Measurements from ENCODE around the gene PROSER3.

DNA sequence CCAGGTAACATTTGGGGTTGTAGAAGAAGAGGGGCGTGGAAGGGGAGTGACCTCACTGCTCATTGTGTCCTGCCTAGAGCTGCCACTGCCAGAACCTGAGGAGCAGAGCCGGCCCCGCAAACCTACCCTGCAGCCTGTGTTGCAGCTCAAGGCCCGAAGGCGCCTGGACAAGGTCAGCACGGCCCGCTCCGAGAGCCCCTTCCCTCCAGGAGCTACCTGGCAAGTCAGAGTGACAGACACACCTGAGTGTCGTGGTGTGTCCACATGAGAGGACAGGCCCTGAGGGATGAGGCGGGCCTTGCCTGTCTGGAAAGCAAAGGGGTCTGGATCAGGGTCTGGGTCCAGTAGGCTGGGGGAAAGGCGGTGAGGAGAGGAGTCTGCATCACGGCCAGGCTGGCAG, 33.4 kb upstream of the PROSER3 start:
- TF ChIP-seq, protein P1, sequence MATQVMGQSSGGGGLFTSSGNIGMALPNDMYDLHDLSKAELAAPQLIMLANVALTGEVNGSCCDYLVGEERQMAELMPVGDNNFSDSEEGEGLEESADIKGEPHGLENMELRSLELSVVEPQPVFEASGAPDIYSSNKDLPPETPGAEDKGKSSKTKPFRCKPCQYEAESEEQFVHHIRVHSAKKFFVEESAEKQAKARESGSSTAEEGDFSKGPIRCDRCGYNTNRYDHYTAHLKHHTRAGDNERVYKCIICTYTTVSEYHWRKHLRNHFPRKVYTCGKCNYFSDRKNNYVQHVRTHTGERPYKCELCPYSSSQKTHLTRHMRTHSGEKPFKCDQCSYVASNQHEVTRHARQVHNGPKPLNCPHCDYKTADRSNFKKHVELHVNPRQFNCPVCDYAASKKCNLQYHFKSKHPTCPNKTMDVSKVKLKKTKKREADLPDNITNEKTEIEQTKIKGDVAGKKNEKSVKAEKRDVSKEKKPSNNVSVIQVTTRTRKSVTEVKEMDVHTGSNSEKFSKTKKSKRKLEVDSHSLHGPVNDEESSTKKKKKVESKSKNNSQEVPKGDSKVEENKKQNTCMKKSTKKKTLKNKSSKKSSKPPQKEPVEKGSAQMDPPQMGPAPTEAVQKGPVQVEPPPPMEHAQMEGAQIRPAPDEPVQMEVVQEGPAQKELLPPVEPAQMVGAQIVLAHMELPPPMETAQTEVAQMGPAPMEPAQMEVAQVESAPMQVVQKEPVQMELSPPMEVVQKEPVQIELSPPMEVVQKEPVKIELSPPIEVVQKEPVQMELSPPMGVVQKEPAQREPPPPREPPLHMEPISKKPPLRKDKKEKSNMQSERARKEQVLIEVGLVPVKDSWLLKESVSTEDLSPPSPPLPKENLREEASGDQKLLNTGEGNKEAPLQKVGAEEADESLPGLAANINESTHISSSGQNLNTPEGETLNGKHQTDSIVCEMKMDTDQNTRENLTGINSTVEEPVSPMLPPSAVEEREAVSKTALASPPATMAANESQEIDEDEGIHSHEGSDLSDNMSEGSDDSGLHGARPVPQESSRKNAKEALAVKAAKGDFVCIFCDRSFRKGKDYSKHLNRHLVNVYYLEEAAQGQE (IDR thresholded peaks at IDR 0.05; ENCODE audit: insufficient replicate concordance, low read depth) = no peak
- TF ChIP-seq, protein P2, sequence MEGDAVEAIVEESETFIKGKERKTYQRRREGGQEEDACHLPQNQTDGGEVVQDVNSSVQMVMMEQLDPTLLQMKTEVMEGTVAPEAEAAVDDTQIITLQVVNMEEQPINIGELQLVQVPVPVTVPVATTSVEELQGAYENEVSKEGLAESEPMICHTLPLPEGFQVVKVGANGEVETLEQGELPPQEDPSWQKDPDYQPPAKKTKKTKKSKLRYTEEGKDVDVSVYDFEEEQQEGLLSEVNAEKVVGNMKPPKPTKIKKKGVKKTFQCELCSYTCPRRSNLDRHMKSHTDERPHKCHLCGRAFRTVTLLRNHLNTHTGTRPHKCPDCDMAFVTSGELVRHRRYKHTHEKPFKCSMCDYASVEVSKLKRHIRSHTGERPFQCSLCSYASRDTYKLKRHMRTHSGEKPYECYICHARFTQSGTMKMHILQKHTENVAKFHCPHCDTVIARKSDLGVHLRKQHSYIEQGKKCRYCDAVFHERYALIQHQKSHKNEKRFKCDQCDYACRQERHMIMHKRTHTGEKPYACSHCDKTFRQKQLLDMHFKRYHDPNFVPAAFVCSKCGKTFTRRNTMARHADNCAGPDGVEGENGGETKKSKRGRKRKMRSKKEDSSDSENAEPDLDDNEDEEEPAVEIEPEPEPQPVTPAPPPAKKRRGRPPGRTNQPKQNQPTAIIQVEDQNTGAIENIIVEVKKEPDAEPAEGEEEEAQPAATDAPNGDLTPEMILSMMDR (IDR thresholded peaks at IDR 0.05; ENCODE audit: insufficient read depth, low read length) = no peak
- no peak for TF ChIP-seq SPI1 (IDR thresholded peaks at IDR 0.05; ENCODE audit: borderline replicate concordance, low read depth)
